ENCODE results near the gene TRIML1. TPM values are rescaled to one million over a fixed set of nuclear protein-coding genes. Genes with fewer than 3 reads are reported as not detected.

TRIML1 gene
- total RNA-seq = not detected
- long read RNA-seq = 0 reads

- ATAC-seq (ENCODE audit: poor library complexity) = no peak
Observed at GRCh38 chr4:188139141-188139540, at the start of gene TRIML1. Gene TRIML1, plus strand, starts transcription at chr4:188139441. Its CDS starts 118 bp downstream, at chr4:188139559.

GRCh38 chr4:188092824-188093223 lies 46.4 kb upstream of the TRIML1 start:
- no peak for DNase-seq
- no peak for ATAC-seq (ENCODE audit: poor library complexity)
- intact Hi-C loops (cut with DNase I) = no loop called here

More at GRCh38 chr4:188139141-188139540, at the start of gene TRIML1:
- intact Hi-C loops (cut with DNase I) = no loop called here
- DNase-seq = no peak

DNA sequence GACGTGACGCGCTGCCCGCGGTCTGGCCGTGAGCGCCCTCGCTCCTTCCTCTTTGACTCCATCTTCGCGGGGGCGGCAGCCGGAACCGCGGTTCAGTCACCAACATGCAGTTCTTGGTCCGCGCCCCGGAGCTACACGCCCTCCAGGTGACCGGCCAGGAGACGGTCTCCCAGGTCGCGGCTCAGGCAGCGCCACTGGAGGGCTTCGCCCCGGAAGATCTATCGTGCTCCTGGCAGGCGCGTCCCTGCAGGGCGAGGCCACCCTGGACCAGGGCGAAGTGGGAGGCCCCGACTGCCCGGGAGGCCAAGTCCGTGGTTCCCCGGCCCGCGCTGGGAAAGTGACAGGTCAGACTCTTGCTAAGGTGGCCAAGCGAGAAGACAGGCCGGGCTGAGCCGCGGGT lies 32.8 kb upstream of the TRIML1 start:
- ATAC-seq (ENCODE audit: poor library complexity) (no peak), DNase-seq (no peak)
- intact Hi-C loops (cut with DNase I) = no loop called here

DNA sequence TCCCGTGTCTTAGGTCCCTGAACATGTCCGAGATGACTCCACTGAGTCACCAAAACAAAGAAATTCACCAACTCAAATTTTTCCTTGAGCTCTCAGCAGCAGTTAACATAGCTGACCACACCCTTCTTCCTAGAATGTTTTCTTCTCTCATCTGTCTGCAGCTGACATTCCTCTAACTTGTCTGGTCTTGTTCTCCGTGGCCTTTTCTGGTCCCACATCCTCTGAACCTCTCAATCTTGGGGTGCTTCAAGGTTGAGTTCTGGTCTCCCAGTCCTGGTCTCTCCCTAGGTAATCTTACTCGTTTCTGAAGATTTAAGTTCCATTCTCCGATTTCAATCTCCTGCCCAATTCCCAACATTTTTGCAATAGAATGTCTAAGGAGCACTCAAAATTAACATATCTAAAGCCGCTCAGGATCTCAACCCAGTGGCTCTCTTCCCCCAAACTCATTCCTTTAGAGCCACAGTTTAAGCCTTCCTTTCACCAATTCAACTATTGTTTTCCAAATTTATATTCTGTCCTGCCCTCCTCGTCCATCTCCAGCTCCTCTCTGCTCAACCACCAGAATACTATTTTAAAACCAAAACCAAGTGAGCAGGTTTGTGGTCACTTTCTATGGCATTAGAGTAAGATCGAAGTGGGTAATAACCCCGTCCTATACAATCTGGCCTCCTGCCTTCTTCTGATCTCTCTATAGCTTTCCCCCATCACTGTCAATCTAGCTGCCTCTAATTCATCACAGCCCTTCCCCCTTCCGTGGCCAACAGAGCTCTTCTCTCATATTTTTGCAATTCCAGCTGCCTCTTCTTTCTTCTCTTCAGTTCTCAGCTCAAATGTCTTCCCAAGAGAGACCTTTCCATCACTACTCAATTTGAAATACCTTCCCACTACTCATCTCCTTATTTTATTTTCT lies 31.1 kb upstream of the TRIML1 start:
- no peak for ATAC-seq (ENCODE audit: poor library complexity)
- no peak for DNase-seq
- intact Hi-C loops (cut with DNase I) = no loop called here

DNA sequence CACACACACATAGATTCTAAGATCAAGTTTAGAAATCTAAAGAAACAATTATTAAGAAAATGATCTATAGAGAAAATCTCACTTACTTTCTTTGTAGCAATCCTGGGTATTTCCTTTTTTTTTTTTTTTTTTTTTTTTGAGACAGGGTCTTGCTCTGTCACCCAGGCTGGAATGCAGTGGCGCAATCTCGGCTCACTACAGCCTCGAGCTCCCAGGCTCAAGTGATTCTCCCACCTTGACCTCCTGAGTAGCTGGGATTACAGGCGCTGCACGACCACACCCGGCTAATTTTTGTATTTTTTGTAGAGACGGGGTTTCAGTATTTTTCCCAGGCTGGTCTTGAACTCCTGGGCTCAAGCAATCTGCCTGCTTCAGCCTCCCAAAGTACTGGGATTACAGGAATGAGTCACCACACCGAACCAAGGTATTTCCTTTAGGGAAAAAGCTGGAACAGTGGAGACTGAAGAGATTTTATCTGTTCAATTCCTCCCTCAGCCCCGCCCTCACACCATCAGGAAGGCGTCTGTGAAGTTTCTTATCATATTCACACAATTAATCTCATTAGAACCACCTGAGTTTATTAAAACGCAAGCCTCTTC lies 30.0 kb upstream of the TRIML1 start, which contains the start of gene TRIML2:
Gene TRIML2 (minus strand): TSS at position 447 of the 599 bp plus-strand sequence. CDS start 4,235 bp downstream, outside the sequence.
- intact Hi-C loops (cut with DNase I) = no loop called here
- no peak for DNase-seq
- ATAC-seq (ENCODE audit: poor library complexity) = no peak

DNA sequence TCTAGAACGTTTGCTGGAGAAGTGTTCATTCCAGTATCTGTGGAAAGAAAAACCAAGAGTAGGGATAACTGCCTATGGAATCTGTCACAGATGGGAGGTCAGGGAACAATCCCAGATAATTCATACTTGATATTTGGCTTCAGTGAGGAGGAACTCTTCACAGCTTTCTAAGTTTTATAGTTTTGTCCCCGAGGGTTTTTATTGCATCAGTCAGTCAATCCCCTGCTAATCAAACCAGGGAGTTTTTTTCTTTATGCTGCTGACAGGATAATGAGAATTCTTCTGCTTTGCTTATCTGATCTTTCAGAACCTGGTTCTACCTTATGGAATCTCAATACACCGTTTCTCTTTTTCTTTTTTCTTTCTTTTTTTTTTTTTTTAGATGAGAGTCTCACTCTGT lies 29.2 kb upstream of the TRIML1 start:
- no peak for DNase-seq
- no peak for ATAC-seq (ENCODE audit: poor library complexity)
- intact Hi-C loops (cut with DNase I) = no loop called here

DNA sequence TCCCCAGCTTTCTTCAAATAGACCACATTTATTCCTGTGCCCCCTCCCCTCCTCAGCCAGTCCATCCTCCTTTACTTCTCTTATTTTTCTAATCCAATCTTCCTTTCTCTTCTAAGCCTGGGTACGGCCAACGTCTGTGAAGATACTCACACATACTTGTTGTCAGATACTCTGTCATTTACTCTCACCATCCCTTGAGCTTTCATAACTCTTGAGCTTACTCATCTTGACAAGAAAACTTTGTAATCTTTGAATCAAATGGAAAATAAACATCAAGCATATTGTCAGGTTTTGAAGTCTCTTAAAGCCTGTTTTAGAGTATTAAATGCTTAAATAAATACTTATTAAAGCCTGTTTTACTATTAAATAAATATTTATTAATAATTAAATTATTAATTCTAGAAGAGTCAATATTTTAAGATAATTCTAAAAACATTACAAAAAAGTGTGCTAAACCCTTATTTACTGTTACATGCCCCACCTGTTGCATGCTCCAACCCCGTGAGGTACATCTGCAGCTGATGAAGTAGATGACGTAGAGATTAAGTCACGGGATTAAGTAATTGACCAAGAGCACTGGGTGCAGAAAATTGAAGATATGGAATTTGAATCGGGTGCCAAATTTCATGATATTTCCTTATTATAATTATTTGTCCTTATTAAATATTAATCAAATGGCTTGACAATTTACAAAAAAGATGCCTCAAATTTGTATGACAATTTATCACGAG lies 28.3 kb upstream of the TRIML1 start:
- DNase-seq (no peak), ATAC-seq (ENCODE audit: poor library complexity) (no peak)
- intact Hi-C loops (cut with DNase I) = no loop called here

DNA sequence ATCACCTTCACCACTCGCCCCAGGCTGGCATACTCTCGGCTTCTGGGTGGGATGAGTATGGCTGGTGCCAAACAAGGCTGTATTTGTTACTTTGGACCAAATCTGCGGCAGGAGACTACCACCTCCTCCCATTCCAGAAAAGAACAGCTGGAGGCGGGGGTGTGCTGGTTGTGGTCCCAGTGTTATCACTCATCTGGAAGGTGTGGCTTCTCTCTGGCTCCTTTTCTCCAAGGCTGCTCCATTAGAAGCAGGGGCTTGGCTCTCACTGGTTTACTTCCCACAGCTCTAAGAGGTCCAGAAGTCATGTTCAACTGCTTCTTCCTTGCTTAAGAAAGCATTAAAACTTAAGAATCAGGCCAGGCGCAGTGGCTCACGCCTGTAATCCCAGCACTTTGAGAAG lies 27.3 kb upstream of the TRIML1 start:
- DNase-seq (no peak), ATAC-seq (ENCODE audit: poor library complexity) (no peak)
- intact Hi-C loops (cut with DNase I) = no loop called here

GRCh38 chr4:188113156-188113555 lies 26.1 kb upstream of the TRIML1 start:
- intact Hi-C loops (cut with DNase I) = no loop called here
- no peak for ATAC-seq (ENCODE audit: poor library complexity)
- no peak for DNase-seq

- ATAC-seq (ENCODE audit: poor library complexity) (no peak), DNase-seq (no peak)
- intact Hi-C loops (cut with DNase I) = no loop called here
Observed at GRCh38 chr4:188117631-188118324, 21.5 kb upstream of the TRIML1 start.

DNA sequence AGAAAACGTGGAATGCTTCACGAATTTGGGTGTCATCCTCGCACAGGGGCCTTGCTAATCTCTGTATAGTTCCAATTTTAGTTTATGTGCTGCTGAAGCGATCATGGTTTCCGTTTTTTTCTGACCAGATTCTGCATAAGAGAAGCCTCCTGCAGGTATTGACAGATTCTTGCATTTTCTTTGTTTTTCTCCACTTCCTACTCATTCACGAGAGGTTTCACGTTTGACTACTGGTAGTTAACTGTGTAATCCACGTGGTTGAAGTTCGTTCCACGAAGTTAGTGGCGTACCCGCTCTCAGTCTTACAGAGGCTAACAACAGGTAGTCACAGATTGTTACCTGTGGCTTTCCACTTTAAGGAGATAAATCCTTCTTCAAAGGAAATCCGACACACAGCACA lies 17.7 kb upstream of the TRIML1 start:
- ATAC-seq (ENCODE audit: poor library complexity) (no peak), DNase-seq (no peak)
- intact Hi-C loops (cut with DNase I) = no loop called here

DNA sequence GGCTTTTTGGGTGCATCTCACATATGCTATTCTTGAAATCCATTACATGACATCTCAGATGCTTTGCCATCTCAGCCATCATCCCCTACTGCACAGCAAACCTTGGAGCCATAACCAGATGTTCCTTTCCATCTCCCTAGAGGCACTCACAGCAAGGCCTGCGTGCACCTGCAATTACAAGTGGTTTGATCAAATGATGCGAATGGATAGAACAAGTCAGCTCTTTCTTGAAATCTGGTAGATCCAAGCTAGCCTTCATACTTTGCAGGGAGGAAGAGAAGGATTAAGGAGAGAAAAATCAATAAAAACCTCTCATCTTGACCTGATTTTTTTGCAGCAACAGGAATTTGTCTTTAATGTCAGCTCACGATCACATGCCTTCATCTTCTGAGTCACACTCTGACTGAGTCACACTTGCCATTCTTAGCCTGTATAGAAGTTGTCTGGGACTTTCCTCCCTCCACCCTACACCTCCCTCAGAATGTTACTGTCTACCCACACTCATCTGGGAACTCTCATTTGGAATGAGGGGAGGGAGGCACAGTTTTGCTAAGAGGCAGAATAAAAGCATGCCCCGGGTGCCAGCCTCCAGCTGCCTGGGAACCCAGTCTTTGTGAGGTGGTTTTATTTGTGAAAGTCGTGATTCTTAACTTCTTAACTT lies 11.9 kb upstream of the TRIML1 start:
- intact Hi-C loops (cut with DNase I) = no loop called here

DNA sequence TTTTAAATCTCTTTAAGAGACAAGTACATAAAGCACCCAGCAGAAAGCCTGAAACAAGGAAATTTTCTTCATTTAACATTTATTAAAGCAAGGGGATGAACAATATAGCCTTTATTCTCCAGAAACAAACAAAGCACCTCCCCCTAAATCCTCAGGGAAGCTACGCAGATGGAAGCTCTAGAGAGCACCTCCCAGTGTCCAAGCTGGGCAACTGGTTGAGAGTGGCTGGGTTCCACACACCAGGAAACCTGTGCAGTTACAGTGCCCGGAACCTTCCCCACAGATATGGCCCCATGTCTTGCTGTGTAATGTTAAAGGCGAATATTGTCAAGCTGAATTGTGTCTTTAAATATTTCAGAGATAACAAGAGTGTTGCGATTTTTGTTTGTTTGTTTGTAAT lies 8.9 kb upstream of the TRIML1 start:
- no peak for ATAC-seq (ENCODE audit: poor library complexity)
- intact Hi-C loops (cut with DNase I) = no loop called here
- DNase-seq = no peak

More for the DNA sequence above, 11.9 kb upstream of the TRIML1 start:
- no peak for ATAC-seq (ENCODE audit: poor library complexity)
- no peak for DNase-seq

DNA sequence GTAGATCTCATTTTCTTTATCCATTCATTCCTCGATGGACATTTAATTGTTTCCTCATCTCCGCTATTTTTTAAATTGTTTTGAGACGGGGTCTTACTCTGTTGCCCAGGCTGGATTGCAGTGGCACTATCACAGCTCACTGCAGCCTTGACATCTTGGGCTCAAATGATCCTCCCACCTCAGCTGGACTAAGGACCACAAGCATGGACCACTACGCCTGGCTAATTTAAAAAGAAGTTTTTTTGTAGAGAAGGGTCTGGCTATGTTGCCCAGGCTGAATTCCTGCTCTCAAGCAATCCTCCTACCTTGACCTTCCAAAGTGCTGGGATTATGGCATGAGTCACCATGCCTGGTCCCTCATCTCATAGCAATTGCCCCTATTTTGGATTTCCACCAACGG lies 7.0 kb upstream of the TRIML1 start:
- intact Hi-C loops (cut with DNase I) = no loop called here
- no peak for ATAC-seq (ENCODE audit: poor library complexity)

GRCh38 chr4:188138227-188138626 lies 1.0 kb upstream of the TRIML1 start:
- ATAC-seq (ENCODE audit: poor library complexity) (no peak), DNase-seq (no peak)
- intact Hi-C loops (cut with DNase I) = no loop called here

More for the DNA sequence above, 7.0 kb upstream of the TRIML1 start:
- DNase-seq = no peak

GRCh38 chr4:188139671-188140070 lies 430 bp downstream of the TRIML1 start:
- ATAC-seq (ENCODE audit: poor library complexity) = no peak
- DNase-seq = no peak
- intact Hi-C loops (cut with DNase I) = no loop called here

DNA sequence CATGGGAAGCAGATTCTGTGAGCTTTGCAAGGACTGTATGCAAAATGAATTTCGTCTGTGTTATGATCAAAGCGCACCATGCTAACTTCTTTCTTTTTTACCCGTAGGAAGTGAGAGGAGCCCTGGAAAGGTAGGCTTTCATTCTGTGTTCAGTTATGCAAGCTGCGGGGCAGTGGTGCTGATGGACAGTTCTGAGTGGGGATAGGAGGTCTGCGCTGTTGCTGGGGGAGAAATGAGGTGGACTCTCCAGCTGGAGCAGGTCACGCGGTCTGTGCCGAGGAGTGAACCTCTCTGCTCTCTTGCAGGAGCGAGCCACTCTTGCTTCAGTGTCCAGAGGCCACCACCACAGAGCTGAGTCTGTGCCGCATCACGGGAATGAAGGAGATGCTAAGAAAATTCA lies 4.5 kb downstream of the TRIML1 start:
- no peak for ATAC-seq (ENCODE audit: poor library complexity)
- intact Hi-C loops (cut with DNase I) = no loop called here
- no peak for DNase-seq

DNA sequence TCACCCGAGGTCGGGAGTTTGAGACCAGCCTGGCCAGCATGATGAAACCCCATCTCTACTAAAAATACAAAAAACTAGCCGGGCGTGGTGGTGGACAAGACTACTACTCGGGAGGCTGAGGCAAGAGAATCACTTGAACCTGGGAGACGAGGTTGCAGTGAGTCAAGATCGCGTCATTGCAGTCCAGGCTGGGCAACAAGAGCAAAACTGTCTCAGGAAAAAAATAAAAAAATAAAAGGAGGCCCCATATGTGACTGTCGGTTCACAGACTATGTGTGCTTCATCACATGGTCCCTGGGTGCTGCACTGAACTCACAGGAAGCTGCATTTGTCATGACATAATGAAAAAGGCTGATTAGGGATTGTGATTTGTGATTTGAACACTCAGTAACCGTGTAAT lies 6.4 kb downstream of the TRIML1 start:
- ATAC-seq (ENCODE audit: poor library complexity) (no peak), DNase-seq (no peak)
- intact Hi-C loops (cut with DNase I) = no loop called here
